Astrocyte (in vitro differentiated cells and primary cell): ENCODE measurements around the gene PCBP3. TPM values are rescaled to one million over a fixed set of nuclear protein-coding genes. Genes with fewer than 3 reads are reported as not detected.

Experiments
- DNase-seq: peaks from one replicate; pipeline ENCODE4 v3.0.0-alpha.2; 2010; ENCODE audit warnings: low read depth
- FAIRE-seq: peaks from 2 replicates; lab custom pipeline; 2011; peaks lifted over from hg19 to GRCh38; lab: Jason Lieb, UNC
- H2AFZ ChIP-seq: 2 replicates; pipeline ENCODE4 v1.6.0; 2012; ENCODE audit warnings: low read depth, low read length, inconsistent platforms
- H3K27ac ChIP-seq: 2 replicates; pipeline ENCODE4 v1.5.1; 2011; ENCODE audit warnings: low read depth, low read length, inconsistent platforms
- H3K27me3 ChIP-seq: 2 replicates; pipeline ENCODE4 v1.6.0; 2011; ENCODE audit warnings: low read length, inconsistent platforms; ENCODE audit not compliant: insufficient read depth
- H3K36me3 ChIP-seq: 2 replicates; pipeline ENCODE4 v1.5.1; 2011; ENCODE audit warnings: low read length, inconsistent platforms; ENCODE audit not compliant: insufficient read depth
- H3K4me1 ChIP-seq: 2 replicates; pipeline ENCODE4 v1.5.1; 2011; ENCODE audit warnings: low read length, inconsistent platforms; ENCODE audit not compliant: insufficient read depth
- H3K4me2 ChIP-seq: 2 replicates; pipeline ENCODE4 v1.6.0; 2012; ENCODE audit warnings: low read length, inconsistent platforms
- H3K4me3 ChIP-seq: 2 replicates; pipeline ENCODE4 v1.5.1; 2011; ENCODE audit warnings: low read depth, mild to moderate bottlenecking, low read length, inconsistent platforms; ENCODE audit not compliant: insufficient read depth
- H3K79me2 ChIP-seq: 2 replicates; pipeline ENCODE4 v1.6.0; 2012; ENCODE audit warnings: mild to moderate bottlenecking, low read length, inconsistent platforms; ENCODE audit not compliant: insufficient read depth
- H3K9ac ChIP-seq: 2 replicates; pipeline ENCODE4 v1.6.0; 2012; ENCODE audit warnings: mild to moderate bottlenecking, low read length, inconsistent platforms
- H3K9me3 ChIP-seq: 2 replicates; pipeline ENCODE4 v1.5.1; 2012; ENCODE audit warnings: low read depth, mild to moderate bottlenecking, low read length, inconsistent platforms; ENCODE audit not compliant: insufficient read depth
- H4K20me1 ChIP-seq: 2 replicates; pipeline ENCODE4 v1.6.0; 2012; ENCODE audit warnings: low read length, inconsistent platforms; ENCODE audit not compliant: insufficient read depth
- H3K27ac Mint-ChIP-seq: one replicate; pipeline ENCODE4 v1.8.0; 2021; ENCODE audit warnings: mild to moderate bottlenecking, mixed read lengths; ENCODE audit not compliant: unreplicated experiment
- H3K27me3 Mint-ChIP-seq: one replicate; pipeline ENCODE4 v1.8.0; 2021; ENCODE audit warnings: low read depth, mixed read lengths; ENCODE audit not compliant: unreplicated experiment
- H3K36me3 Mint-ChIP-seq: one replicate; pipeline ENCODE4 v1.8.0; 2021; ENCODE audit warnings: low read depth, mixed read lengths; ENCODE audit not compliant: unreplicated experiment
- H3K4me1 Mint-ChIP-seq: one replicate; pipeline ENCODE4 v1.8.0; 2021; ENCODE audit warnings: low read depth, mixed read lengths; ENCODE audit not compliant: unreplicated experiment
- H3K4me3 Mint-ChIP-seq: one replicate; pipeline ENCODE4 v1.8.0; 2021; ENCODE audit warnings: mild to moderate bottlenecking, moderate library complexity, mixed read lengths; ENCODE audit not compliant: unreplicated experiment
- H3K9me3 Mint-ChIP-seq: one replicate; pipeline ENCODE4 v1.8.0; 2021; ENCODE audit warnings: mild to moderate bottlenecking, mixed read lengths; ENCODE audit not compliant: unreplicated experiment
- CTCF ChIP-seq: IDR thresholded peaks from 2 replicates; pipeline ENCODE4 v1.5.1; 2011; ENCODE audit warnings: low read depth, mild to moderate bottlenecking, inconsistent platforms, low read length, moderate library complexity; ENCODE audit not compliant: insufficient read depth
- EZH2 ChIP-seq: IDR thresholded peaks from 2 replicates; pipeline ENCODE4 v1.6.1; 2012; ENCODE audit warnings: mild to moderate bottlenecking, low read length, inconsistent platforms; ENCODE audit not compliant: insufficient read depth
- total RNA-seq: library from RNA; stranded (reverse); gene quantifications from 2 replicates; pipeline ENCODE4 v1.2.1, GENCODE V29; 2021

The PCBP3 gene
- total RNA-seq, 1 donor from 2014 or later, result 1.8 TPM

- H3K9me3 Mint-ChIP-seq, result peaks cover 2% of the 10 kb centered on the region
- H3K79me2 ChIP-seq, result no peaks in the 10 kb centered on the region
- peak overlapping the region; percentile 31 for H3K9ac ChIP-seq
- FAIRE-seq (no peak), DNase-seq (no peak)
- no peaks in the 10 kb centered on the region for H4K20me1 ChIP-seq
- peak overlapping the region; percentile 43 for H3K4me2 ChIP-seq
- no peak for TF ChIP-seq EZH2
- no peak for TF ChIP-seq CTCF
- H3K36me3 Mint-ChIP-seq, result no peaks in the 10 kb centered on the region
- H3K4me3 ChIP-seq, result no peak overlapping the region
- H2AFZ ChIP-seq, result no peak overlapping the region
- H3K27ac ChIP-seq, result no peak overlapping the region
- no peak overlapping the region for H3K4me3 Mint-ChIP-seq
- peaks cover 7% of the 10 kb centered on the region for H3K4me1 ChIP-seq
- peaks cover 11% of the 10 kb centered on the region for H3K4me1 Mint-ChIP-seq
- no peaks in the 10 kb centered on the region for H3K27me3 ChIP-seq
- H3K9me3 ChIP-seq, result no peaks in the 10 kb centered on the region
- peaks cover 6% of the 10 kb centered on the region for H3K27me3 Mint-ChIP-seq
- no peaks in the 10 kb centered on the region for H3K36me3 ChIP-seq
- H3K27ac Mint-ChIP-seq, result peak overlapping the region; percentile 59
Observed at GRCh38 chr21:45855248-45855811, 211.8 kb downstream of the PCBP3 start.

GRCh38 chr21:45856442-45856841, 212.9 kb downstream of the PCBP3 start:
- peaks cover 2% of the 10 kb centered on the region for H3K9me3 Mint-ChIP-seq
- TF ChIP-seq EZH2, result no peak
- no peak for TF ChIP-seq CTCF
- peaks cover 11% of the 10 kb centered on the region for H3K4me1 Mint-ChIP-seq
- H3K27me3 Mint-ChIP-seq, result peaks cover 10% of the 10 kb centered on the region
- Histone ChIP-seq H3K27ac (no peak overlapping the region), H3K9ac (no peak overlapping the region), H4K20me1 (no peaks in the 10 kb centered on the region), H3K4me2 (no peak overlapping the region), H3K4me3 (no peak overlapping the region), H3K36me3 (no peaks in the 10 kb centered on the region), H3K27me3 (no peaks in the 10 kb centered on the region), H3K9me3 (no peaks in the 10 kb centered on the region), H2AFZ (no peak overlapping the region), H3K4me1 (peaks cover 7% of the 10 kb centered on the region), H3K79me2 (no peaks in the 10 kb centered on the region)
- H3K4me3 Mint-ChIP-seq, result no peak overlapping the region
- H3K27ac Mint-ChIP-seq, result no peak overlapping the region
- H3K36me3 Mint-ChIP-seq, result no peaks in the 10 kb centered on the region
- FAIRE-seq, result no peak
- no peak for DNase-seq

- Histone ChIP-seq H2AFZ (no peak overlapping the region), H3K4me1 (peaks cover 7% of the 10 kb centered on the region), H3K79me2 (no peaks in the 10 kb centered on the region), H3K36me3 (no peaks in the 10 kb centered on the region), H4K20me1 (no peaks in the 10 kb centered on the region), H3K9ac (no peak overlapping the region), H3K27me3 (no peaks in the 10 kb centered on the region), H3K9me3 (no peaks in the 10 kb centered on the region), H3K4me2 (no peak overlapping the region), H3K4me3 (no peak overlapping the region), H3K27ac (no peak overlapping the region)
- H3K27me3 Mint-ChIP-seq, result peaks cover 15% of the 10 kb centered on the region
- H3K36me3 Mint-ChIP-seq, result no peaks in the 10 kb centered on the region
- FAIRE-seq (no peak), DNase-seq (no peak)
- H3K9me3 Mint-ChIP-seq, result peaks cover 2% of the 10 kb centered on the region
- H3K4me1 Mint-ChIP-seq, result peaks cover 11% of the 10 kb centered on the region
- no peak overlapping the region for H3K4me3 Mint-ChIP-seq
- no peak overlapping the region for H3K27ac Mint-ChIP-seq
- no peak for TF ChIP-seq CTCF
- no peak for TF ChIP-seq EZH2
Observed at GRCh38 chr21:45856906-45857305, 213.4 kb downstream of the PCBP3 start.
